Epidermal melanocyte (primary cell): ENCODE data around the gene ZNF385D.

Experiments used
- DNase-seq: peaks from one replicate; pipeline ENCODE4 v3.0.0; 2011; ENCODE audit warnings: low spot score; ENCODE audit not compliant: insufficient read length

Gene ZNF385D

DNA sequence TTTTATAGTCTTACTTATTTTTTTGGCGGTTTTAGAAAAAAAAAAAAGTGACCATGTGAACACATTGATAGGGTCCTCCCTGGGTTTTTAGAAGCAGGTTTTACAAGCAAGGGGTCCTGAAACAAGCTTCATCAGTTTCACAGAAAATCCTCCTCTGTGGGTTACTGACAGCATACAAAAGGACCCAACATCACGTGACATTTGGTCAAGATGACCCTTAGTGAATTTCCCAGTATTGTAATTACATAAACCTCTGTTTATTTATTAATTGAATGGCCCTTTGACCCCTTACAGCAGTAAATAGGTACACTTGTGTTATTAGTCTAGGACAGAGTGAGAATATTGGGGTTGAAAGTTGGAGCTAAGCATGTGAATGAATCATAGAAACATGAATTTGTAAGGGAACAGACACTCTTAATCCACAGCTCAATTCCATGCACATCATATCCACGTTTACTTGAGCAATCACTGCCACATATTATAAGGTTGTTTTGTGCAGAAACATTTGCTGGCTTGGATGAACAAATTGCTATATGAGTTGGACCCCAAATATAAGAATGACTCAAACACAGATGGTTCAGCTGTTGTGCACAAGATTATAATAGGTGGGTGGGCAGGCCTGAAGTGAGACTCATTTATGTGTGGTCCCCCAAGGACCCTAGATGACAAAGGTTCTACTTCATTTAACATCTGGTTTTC is 137.5 kb downstream of the ZNF385D start:
- DNase-seq, result no peak

DNA sequence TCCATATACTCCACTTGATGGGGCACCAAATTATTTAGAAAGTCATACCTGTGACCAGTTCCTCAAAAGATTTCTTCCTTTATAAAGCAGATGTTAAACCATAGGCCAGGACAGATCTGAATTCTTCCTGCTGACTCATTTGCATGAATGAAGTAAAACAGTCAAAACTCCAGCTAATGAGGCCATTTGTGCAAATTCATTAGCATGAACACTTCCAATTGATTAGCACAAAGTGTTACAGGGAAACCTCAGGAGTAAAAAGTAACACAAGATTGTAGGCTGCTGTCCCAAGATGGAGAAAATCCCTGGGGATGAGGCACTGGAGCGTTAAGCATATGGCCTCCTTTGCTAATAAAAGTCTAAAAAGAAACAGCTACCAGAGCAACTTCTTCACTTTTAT is 149.8 kb downstream of the ZNF385D start:
- no peak for DNase-seq

- no peak for DNase-seq
Measured at GRCh38 chr3:21599890-21600289, 151.1 kb downstream of the ZNF385D start.

DNA sequence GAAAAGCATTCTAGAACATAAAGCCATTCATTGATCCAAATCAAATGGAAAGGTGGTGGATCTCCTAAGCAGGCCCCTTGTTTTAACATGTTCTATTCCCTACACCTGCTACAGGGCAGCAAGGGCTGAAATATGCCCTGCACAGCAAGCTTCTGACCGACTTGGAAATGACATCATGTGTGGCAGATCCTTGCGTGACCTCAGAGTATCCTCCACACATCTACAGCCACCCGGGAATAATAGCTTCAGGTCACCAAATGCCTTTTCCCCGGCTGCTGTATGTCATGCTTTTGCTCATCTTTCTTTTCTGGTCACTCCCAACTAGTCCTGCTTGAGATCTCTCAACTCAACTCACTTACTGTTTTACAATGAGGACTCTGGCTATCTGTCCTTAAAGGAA is 158.2 kb downstream of the ZNF385D start:
- DNase-seq, result no peak

DNA sequence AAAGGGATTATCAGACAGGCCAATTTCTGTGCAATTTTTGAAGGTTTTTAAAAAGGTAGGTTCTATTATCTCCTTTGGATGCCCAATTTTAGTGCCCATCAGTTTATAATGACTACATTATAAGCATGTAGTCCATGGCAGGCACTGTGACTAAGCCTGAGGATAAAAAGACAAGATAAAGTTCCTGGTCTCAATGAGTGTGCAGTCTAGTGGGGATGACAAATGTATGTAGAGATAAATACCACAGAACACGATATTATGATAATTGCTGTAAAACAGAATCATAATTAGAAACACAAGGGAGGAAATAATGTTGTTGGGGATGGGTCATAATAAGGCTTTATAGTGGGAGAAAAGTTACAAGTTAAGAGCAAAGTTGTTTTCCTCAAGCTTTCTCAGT is 163.1 kb downstream of the ZNF385D start:
- DNase-seq, result no peak

GRCh38 chr3:21585216-21585740 is 165.7 kb downstream of the ZNF385D start:
- DNase-seq, result no peak

DNA sequence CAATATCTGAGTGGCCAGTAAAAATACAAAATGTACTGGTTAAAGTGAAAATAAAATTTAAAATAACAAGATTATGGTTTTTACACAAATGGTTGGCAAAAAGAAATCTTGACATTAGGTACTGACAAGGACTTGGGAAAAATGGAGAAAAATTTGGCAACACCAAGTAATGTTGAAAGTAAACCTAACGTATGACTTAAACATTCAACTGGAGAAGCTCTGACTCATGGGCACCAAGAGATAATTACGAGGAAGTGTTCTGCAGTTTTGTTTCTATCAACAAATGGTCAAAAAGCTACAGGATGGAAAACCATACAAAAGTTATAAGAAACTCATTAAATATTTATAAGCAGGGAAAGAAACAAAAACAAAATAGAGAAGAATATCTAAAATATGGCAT is 177.7 kb downstream of the ZNF385D start:
- no peak for DNase-seq

GRCh38 chr3:21564531-21564930 is 186.5 kb downstream of the ZNF385D start:
- no peak for DNase-seq

DNA sequence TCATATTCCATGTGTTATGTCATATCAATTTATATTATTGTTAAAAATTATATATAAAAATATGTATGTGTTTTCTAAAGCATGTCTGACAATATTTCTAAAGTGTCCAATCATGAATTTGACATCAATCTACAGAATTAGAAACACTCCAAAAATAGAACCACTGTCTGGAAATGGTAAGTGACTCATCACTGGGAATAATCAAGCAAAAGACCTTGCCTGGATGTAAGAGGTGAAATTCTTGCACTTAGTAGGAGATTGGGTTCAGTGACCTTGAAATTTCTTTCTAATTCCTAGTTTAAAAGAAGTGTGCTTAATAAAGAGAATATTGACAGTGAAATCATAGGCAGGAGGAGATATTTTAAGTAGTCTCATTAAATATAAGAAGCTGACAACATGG is 188.8 kb downstream of the ZNF385D start:
- DNase-seq, result no peak

GRCh38 chr3:21561472-21561871 is 189.5 kb downstream of the ZNF385D start:
- no peak for DNase-seq

GRCh38 chr3:21551019-21551418 is 200.0 kb downstream of the ZNF385D start:
- DNase-seq, result no peak

GRCh38 chr3:21544076-21544462 is 206.9 kb downstream of the ZNF385D start:
- no peak for DNase-seq

- no peak for DNase-seq
Measured at GRCh38 chr3:21543380-21544075, 207.5 kb downstream of the ZNF385D start.

- DNase-seq, result no peak
Measured at GRCh38 chr3:21542656-21543379, 208.2 kb downstream of the ZNF385D start.

GRCh38 chr3:21540265-21540664 is 210.7 kb downstream of the ZNF385D start:
- no peak for DNase-seq

DNA sequence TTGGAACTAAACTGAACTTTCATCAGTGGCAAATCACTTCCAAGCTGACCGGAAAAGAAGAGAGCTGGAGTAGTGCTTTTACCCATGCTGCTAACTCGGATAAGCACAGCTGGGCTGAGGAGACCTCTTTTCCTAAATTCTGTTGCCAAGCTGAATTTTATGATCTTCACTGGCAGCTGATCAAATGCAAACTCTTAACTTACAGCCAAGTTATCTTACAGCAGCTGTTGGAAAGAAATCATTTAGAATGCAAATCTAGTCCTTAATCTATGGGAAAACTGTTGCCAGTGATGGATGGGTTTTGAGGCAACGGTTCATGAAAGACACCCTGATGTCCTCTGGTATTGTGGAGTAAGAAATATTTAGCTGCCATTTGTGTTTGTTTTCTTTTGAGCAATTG is 216.5 kb downstream of the ZNF385D start:
- DNase-seq, result no peak

GRCh38 chr3:21533002-21533401 is 218.0 kb downstream of the ZNF385D start:
- DNase-seq, result no peak

GRCh38 chr3:21531909-21532308 is 219.1 kb downstream of the ZNF385D start:
- no peak for DNase-seq

GRCh38 chr3:21528291-21528995 is 222.6 kb downstream of the ZNF385D start:
- DNase-seq, result no peak

DNA sequence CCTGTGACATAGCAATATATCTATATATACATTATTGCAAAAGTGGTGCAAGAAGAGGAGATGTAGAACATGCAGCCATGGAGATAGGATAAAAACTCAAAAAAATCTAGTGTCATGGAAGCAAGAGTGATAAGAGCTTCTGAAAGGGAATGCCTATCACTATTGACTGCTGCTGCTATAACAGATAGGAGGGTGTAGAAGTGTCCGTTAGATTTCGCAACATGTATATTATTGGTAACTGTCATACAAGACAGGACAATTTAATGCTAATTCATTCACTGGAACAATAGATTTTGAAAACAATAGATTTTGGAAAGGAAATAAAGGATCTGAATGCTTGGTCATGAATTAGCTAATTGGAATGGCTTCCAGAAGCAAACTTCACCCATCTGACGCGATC is 224.5 kb downstream of the ZNF385D start:
- DNase-seq, result no peak

GRCh38 chr3:21524133-21524532 is 226.9 kb downstream of the ZNF385D start:
- no peak for DNase-seq
